Esophagus squamous epithelium (tissue), 4 donors: ENCODE measurements around the gene TRAF3IP1.
"Not testable (repeated sequence)": the region's sequence is repeated elsewhere in the genome, so short reads cannot be mapped to it uniquely, and the experiment has no call there.

Source experiments
- POLR2A ChIP-seq, 4 donors: fragments of 450-650 bp; IDR thresholded peaks; one replicate each; pipeline ENCODE4 v1.6.1; 2017; ENCODE audit warnings: antibody characterized with exemption in 4 of 4, mild to moderate bottlenecking in 4 of 4, moderate library complexity in 3 of 4
- TF ChIP-seq, protein P1 (sequence below), 6 experiments: fragments of 450-650 bp in 4 of 6; fragments of 200-600 bp in 2 of 6; sonication (generic) in 2 of 6; IDR thresholded peaks; one replicate each; pipeline ENCODE4 v1.5.1; 2016 to 2019; ENCODE audit warnings: antibody characterized with exemption in 6 of 6, mild to moderate bottlenecking in 4 of 6, moderate library complexity in 4 of 6

DNA sequence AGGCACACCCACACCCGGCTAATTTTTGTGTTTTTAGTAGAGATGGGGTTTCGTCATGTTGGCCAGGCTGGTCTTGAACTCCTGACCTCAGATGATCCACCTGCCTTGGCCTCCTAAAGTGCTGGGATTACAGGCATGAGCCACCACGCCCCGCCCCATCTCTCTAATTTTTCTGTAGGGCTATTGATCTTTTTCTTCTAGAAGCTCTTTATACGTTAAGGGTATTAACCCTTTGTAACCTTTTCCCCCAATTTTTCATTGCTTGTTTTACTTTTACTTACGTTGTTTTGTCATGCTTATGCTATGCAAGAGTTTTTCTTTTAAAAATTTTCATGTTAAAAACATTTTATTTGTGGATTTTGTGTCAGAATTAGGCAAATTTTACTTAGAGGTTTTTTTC lies 121.9 kb downstream of the TRAF3IP1 start:
- TF ChIP-seq, protein P1, sequence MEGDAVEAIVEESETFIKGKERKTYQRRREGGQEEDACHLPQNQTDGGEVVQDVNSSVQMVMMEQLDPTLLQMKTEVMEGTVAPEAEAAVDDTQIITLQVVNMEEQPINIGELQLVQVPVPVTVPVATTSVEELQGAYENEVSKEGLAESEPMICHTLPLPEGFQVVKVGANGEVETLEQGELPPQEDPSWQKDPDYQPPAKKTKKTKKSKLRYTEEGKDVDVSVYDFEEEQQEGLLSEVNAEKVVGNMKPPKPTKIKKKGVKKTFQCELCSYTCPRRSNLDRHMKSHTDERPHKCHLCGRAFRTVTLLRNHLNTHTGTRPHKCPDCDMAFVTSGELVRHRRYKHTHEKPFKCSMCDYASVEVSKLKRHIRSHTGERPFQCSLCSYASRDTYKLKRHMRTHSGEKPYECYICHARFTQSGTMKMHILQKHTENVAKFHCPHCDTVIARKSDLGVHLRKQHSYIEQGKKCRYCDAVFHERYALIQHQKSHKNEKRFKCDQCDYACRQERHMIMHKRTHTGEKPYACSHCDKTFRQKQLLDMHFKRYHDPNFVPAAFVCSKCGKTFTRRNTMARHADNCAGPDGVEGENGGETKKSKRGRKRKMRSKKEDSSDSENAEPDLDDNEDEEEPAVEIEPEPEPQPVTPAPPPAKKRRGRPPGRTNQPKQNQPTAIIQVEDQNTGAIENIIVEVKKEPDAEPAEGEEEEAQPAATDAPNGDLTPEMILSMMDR (IDR thresholded peaks at IDR 0.05), result not testable (repeated sequence)
- TF ChIP-seq POLR2A (IDR thresholded peaks at IDR 0.05), result not testable (repeated sequence)
